ENCODE measurements around the gene NFIA. TPM values are rescaled to one million over a fixed set of nuclear protein-coding genes. Genes with fewer than 3 reads are reported as not detected.

NFIA gene
- total RNA-seq, 1 experiment from 2014 or later = 0.35 TPM

DNA sequence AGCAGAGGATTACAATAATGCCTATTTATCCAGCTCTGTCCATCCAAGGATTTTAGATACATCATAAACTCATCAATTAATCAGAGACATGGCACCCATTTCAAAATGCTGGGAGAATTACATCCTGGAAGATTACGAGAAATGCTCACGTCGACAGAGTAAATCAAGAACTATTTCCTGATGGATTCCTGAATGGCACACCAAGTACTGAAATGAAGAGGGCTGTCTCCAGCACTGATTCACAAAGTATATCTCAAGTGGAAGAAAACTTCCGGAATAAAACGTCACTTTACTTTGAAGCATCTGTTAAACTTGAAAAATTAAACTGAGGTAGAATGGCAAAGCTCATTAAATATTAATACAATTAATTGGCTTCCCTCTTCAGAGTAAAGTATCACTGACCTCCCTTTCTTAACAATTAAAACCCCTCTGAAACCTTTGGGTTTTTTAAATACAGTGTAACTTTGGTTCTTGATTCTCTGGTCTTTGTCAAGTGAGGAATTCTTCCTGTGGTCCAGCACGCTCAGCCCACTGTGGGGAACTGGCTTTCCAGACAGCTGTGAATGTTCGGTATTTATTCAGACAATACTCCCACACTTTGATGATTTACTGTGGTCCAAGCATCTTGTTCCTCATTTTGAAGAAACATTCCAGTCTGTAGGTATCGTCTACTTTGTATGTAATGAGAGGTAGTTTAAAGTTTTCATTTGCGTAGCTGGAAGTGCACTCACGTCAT lies 288.0 kb downstream of the NFIA start:
- no peak for DNase-seq
- Histone ChIP-seq H3K56ac (ENCODE audit: insufficient read length, low read depth, low read length) (no peak overlapping the region), H3K18ac (ENCODE audit: insufficient read length, low read depth, low read length) (no peak overlapping the region), H2AK5ac (ENCODE audit: insufficient read length, low read length) (no peak overlapping the region), H3K27me3 (ENCODE audit: insufficient read depth, low read length) (no peaks in the 10 kb centered on the region), H2BK15ac (ENCODE audit: low read depth, low read length) (no peak overlapping the region), H3K79me1 (ENCODE audit: insufficient read depth, low read depth, low read length, poor library complexity, severe bottlenecking) (no peaks in the 10 kb centered on the region), H2BK120ac (ENCODE audit: low read depth, low read length, poor library complexity, severe bottlenecking) (no peak overlapping the region), H3K27ac (ENCODE audit: insufficient read length, low read depth, low read length) (no peak overlapping the region), H4K20me1 (ENCODE audit: control insufficient read depth, insufficient read depth, insufficient read length) (no peaks in the 10 kb centered on the region), H3K23ac (ENCODE audit: insufficient read length, low read depth, low read length) (no peak overlapping the region), H2AFZ (ENCODE audit: low read length) (no peak overlapping the region), H4K5ac (ENCODE audit: insufficient read length, low read depth, low read length) (no peak overlapping the region), H3K14ac (ENCODE audit: insufficient read depth, low read length) (no peak overlapping the region), H3K9ac (ENCODE audit: extremely low read depth, insufficient read length, low read length) (no peak overlapping the region), H3T11ph (ENCODE audit: low read length) (no peak overlapping the region), H2BK20ac (ENCODE audit: low read depth, low read length, poor library complexity, severe bottlenecking) (no peak overlapping the region), H2BK12ac (ENCODE audit: insufficient read length, low read depth, low read length) (no peak overlapping the region), H3K4me1 (ENCODE audit: insufficient read depth, low read length) (no peaks in the 10 kb centered on the region), H3K23me2 (ENCODE audit: insufficient read length, low read depth, low read length, poor library complexity, severe bottlenecking) (no peaks in the 10 kb centered on the region), H3K79me2 (ENCODE audit: insufficient read depth, low read length) (no peaks in the 10 kb centered on the region), H3K4me2 (ENCODE audit: insufficient read depth, insufficient read length, low read length) (no peak overlapping the region), H4K91ac (ENCODE audit: insufficient read length, low read depth, low read length) (no peak overlapping the region), H4K8ac (replicated peaks; ENCODE audit: insufficient read length, low read depth, low read length) (no peak overlapping the region), H3K4ac (ENCODE audit: low read depth, low read length) (no peak overlapping the region), H3K9me3 (ENCODE audit: control insufficient read depth, low read depth, low read length) (no peaks in the 10 kb centered on the region), H2BK5ac (ENCODE audit: insufficient read length, low read length) (no peak overlapping the region)
- Mint-ChIP-seq H3K27ac (no peak overlapping the region), H3K4me1 (no peaks in the 10 kb centered on the region), H3K9me3 (no peaks in the 10 kb centered on the region), H3K27me3 (ENCODE audit: low read depth) (no peaks in the 10 kb centered on the region), H3K4me3 (no peak overlapping the region), H3K36me3 (ENCODE audit: insufficient read depth in 1 of 3, low read depth in 3 of 3) (no peaks in the 10 kb centered on the region)
- WGBS (ENCODE audit: extremely low coverage, insufficient read length, low lambda C conversion rate) = no CpG with 5 or more reads among the region's 10 CpGs
- TF ChIP-seq, protein P1, sequence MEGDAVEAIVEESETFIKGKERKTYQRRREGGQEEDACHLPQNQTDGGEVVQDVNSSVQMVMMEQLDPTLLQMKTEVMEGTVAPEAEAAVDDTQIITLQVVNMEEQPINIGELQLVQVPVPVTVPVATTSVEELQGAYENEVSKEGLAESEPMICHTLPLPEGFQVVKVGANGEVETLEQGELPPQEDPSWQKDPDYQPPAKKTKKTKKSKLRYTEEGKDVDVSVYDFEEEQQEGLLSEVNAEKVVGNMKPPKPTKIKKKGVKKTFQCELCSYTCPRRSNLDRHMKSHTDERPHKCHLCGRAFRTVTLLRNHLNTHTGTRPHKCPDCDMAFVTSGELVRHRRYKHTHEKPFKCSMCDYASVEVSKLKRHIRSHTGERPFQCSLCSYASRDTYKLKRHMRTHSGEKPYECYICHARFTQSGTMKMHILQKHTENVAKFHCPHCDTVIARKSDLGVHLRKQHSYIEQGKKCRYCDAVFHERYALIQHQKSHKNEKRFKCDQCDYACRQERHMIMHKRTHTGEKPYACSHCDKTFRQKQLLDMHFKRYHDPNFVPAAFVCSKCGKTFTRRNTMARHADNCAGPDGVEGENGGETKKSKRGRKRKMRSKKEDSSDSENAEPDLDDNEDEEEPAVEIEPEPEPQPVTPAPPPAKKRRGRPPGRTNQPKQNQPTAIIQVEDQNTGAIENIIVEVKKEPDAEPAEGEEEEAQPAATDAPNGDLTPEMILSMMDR (conservative IDR thresholded peaks at IDR 0.05) = no peak

Measured in H9 (cell line).